GM12801 (cell line): Measurements from ENCODE around the gene DCAF12L1.

Experiments used
- TF ChIP-seq, protein P1 (sequence below): IDR thresholded peaks from one replicate; pipeline ENCODE4 v1.5.1; 2011; ENCODE audit warnings: control low read depth; ENCODE audit not compliant: insufficient read length; ENCODE audit errors: extremely low read depth

The DCAF12L1 gene

DNA sequence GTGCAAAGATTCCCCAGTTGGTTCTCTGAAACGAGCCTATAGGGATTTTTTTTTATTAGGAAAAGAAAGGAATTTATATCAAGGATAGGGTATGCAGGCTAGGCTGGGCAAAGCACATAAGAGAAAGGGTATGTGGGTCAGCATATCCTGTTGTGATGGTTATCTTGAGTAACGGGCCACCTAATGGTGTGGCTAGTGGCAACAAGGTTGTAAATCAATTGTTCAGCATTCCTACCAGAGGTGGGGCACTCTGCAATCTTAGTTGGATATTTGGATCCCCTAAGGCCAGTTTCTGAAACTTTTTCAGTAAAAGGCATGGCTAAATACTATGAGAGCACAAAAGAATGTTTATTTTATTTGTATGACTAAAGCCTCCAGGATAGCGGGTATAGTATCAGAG, 42.7 kb downstream of the DCAF12L1 start:
- TF ChIP-seq, protein P1, sequence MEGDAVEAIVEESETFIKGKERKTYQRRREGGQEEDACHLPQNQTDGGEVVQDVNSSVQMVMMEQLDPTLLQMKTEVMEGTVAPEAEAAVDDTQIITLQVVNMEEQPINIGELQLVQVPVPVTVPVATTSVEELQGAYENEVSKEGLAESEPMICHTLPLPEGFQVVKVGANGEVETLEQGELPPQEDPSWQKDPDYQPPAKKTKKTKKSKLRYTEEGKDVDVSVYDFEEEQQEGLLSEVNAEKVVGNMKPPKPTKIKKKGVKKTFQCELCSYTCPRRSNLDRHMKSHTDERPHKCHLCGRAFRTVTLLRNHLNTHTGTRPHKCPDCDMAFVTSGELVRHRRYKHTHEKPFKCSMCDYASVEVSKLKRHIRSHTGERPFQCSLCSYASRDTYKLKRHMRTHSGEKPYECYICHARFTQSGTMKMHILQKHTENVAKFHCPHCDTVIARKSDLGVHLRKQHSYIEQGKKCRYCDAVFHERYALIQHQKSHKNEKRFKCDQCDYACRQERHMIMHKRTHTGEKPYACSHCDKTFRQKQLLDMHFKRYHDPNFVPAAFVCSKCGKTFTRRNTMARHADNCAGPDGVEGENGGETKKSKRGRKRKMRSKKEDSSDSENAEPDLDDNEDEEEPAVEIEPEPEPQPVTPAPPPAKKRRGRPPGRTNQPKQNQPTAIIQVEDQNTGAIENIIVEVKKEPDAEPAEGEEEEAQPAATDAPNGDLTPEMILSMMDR: no peak
